HG03095 (cell line): ENCODE data around the gene TBC1D7.

Experiments
- ATAC-seq: cut with Tn5 transposase; IDR thresholded peaks from one replicate; pipeline ENCODE4 v1.9.1; 2021; ENCODE audit warnings: moderate library complexity; ENCODE audit not compliant: unreplicated experiment

TBC1D7 gene

DNA sequence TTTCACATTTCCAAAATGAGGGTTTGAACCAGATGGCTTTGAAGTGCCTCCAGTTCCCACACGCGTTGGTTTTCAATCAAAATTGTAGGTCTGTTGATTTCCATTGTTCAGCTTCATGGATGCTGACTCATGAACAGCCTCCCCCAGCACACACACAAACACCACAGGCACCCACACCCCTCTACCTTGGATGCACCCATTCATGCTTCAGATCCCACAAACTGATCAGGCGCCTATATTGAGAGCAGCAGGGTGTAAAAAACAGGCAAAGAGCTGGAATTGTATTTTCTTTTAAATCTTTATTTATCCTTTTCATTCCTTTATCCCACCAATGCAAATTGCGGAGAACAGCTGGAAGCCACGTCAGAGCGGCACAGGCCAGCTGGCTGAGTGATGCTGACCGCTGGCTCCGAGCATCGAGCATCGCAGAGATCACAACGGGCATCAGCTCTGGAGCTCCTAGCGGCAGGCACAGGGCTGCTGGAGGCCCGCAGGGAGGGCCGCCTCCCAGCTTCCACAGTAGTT lies 29.3 kb upstream of the TBC1D7 start:
- no peak for ATAC-seq

- peak; percentile 86 for ATAC-seq
These were observed 27.9 kb upstream of the TBC1D7 start for GRCh38 chr6:13355999-13356785.

DNA sequence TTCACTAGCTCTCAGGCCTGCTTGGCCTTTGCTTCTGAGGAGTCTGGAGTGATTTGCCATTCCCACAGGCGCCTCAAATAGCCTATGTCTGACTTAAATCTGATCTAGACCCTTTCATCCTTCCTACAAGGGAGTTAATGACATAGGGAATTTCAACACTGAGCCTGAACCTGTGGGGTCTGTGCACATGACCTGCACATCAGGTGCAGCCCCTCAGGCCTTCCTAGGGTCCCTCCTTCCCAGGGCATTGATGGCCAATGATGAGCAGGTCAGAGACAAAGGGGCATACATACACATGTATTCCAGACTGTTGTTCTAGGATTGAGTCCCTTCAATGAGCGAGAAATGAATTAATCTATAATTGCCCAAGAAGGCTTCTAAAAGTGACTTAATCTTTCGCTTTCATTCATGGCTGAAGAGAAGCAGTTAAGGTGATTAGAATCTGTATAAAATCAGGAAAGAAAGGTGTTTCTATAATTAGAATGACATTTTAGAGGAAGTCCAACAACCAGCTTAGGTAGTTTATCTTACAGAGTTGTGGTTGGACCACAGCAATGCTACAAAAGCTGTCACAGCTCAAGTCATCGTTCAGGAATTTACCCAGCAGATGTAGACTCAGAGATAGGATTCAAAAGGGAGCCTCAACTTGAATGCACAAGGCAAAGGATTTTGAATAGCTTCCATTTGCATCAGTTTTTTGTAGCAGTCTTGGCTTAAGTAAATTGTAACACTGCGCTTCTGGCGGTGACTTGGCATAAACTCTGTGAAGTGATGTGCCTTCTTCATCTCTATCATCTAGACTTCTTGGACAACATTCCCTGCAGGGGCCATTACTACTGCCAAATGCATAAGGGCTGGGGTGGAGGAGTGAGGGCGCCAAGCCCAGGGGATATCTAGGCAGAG lies 27.0 kb upstream of the TBC1D7 start:
- ATAC-seq = peak; percentile 33

- no peak for ATAC-seq
These were observed 26.1 kb upstream of the TBC1D7 start for GRCh38 chr6:13354331-13355042.

- ATAC-seq = no peak
These were observed 23.8 kb upstream of the TBC1D7 start for GRCh38 chr6:13352165-13352564.

GRCh38 chr6:13351271-13351670 lies 22.9 kb upstream of the TBC1D7 start:
- no peak for ATAC-seq

GRCh38 chr6:13349811-13350506 lies 21.6 kb upstream of the TBC1D7 start:
- ATAC-seq = no peak

- no peak for ATAC-seq
These were observed 20.2 kb upstream of the TBC1D7 start for GRCh38 chr6:13348334-13349113.

- ATAC-seq = no peak
These were observed 17.9 kb upstream of the TBC1D7 start for GRCh38 chr6:13346245-13346644.

DNA sequence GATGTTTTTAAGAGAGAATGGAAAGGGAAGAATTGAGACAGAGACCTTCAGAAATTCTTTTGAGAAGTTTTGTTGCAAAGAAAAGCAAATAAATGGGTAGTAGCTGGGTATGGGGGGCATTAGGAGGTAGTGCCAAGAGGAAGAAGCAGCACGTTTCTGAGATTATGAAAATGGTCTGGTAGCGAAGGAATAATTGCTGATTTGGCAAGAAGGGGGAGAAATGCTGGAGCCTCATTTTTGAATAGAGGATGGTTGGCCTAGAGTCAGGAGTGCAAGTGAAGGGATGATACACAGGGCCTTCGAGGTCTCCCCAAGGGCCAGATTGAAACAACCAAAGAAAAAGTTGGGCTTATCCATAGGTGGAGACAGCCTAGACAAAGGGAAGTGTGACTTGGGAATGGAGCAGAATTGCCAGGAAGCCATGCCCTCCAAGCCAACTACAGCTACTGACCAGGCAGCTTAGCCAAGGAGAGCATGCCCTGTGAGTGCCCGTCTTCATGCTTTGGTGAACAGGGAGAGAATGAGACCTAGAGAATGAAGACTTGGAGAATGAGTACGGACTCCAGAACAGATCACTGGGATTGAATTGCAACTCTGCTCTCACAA lies 14.2 kb upstream of the TBC1D7 start:
- no peak for ATAC-seq

DNA sequence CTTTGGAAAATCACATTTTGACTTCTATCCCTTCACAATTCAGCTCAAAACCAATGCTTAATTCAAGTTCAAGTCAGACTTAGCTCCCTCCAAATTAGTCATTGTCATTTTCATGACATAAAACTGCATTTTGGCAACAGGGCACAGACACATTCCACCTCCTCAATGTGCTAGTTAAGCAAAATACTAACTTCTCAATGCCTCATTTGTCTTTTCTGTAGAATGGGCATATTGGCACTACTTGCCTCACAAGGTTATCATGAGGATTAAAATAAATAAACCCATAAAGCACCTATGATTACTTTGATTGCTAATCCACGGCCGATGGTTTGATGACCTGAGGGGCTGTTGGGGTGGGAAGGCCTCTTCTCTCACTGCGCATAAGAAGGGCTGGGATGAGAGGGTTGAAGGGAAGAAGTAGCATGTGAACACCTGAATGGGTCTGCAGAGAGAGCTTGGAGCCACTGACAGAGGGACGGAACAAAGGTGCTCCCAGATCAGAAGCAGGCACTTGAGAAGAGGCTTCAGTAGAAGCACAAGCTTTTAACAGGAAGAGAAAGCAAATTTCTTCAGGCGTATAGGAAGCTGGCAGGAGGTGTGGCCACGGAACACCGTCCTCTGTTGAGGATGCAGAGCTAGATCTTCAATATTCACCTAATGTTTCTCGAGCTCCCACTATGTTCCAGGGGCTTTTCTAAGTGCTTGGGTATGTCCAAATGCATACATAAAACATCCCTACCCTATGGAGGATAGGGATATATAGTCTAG lies 11.7 kb upstream of the TBC1D7 start:
- ATAC-seq = no peak

- no peak for ATAC-seq
These were observed 9.7 kb upstream of the TBC1D7 start for GRCh38 chr6:13338038-13338437.

- no peak for ATAC-seq
These were observed 8.2 kb upstream of the TBC1D7 start for GRCh38 chr6:13336553-13336952.

- ATAC-seq = no peak
These were observed 6.6 kb upstream of the TBC1D7 start for GRCh38 chr6:13334953-13335352.

DNA sequence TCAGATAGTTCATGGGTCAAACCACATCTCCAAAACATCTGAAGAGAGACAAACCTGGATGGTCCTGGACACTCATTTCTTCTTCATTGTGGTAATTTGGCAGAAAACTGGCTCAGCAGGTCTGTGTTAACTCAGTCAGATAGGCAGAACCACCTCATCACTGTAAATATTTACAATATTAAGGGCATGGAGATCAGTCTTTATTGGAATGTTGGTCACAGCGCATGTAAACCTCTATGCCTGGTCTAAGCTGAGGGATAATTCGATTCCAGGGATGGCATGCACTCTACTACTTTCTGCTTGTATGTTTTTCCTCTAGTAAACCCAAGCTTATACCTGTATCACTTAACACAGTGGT lies 4.0 kb upstream of the TBC1D7 start:
- ATAC-seq = no peak

DNA sequence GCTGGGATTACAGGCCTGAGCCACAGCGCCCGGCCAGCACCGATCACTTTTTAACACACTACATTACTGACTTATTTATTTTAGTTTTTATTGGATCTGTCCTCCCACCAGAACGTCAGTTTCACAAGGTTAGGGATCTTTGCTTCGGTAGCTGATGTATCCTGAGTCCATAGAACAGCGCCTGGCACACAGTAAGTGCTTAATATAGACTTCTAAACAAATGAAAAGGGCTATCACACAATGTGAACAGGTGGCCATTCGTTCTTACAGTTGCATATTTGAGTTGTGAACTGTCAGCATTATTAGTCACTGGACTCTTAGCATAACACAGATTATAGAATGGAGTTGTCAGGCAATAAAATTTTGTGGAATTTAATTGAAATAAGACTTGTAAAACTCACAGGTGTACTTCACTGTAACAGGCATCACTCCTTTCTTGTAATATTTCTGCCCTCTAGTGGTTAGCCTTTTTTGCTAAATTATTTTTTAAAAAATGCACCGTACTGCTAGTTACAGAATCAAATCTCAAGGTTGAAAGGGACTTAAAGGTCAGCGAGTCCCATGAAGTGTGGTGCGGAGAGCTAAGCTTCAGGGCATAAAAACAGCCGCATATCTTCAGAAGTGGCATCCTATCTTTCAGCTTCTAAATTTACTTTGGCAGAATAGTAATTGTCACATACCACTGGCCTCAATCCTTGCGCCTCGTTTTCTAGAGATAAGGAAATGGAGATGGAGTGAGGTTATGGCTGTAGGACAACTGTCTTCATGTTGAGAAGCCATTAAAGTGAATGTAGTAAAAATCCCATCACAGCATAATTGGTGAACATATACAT lies 3.4 kb upstream of the TBC1D7 start:
- no peak for ATAC-seq

DNA sequence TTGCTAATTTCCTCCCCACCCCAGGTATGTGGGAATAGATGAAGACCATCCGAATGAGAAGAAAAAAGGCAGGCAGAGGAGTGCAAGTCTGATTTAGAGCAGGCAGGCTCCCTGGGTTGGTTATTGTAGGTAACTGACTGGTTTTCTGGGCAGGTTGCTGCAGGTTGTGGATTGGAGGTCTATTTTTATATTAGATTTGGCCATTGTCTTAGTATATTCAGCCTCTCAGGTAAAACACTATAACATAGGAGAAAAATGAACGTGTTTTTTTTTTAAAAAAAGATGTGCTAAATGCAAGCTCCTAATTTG lies 492 bp upstream of the TBC1D7 start:
- no peak for ATAC-seq

DNA sequence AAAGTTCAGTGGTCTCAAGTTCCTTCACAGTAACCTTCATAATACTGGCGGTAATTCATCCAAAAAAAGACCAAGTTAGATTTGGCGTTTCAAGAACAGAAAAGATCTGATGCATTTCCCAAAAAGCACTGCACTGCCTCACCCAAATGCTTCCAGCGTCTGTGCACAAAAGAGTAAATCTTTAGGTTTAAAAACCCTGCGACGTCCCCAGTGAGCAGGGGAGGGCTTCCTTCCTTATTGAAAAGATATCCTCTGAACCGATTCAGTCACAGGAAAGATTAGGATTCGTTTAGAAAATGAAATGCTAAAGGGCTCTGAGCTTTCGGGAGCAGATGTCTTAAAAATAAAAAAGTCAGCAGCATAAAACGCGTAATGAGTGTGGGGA lies 654 bp downstream of the TBC1D7 start:
- ATAC-seq = no peak
